ENCODE measurements around the gene NLRP5. TPM values are rescaled to one million over a fixed set of nuclear protein-coding genes. Genes with fewer than 3 reads are reported as not detected.
"Not testable (repeated sequence)": the region's sequence is repeated elsewhere in the genome, so short reads cannot be mapped to it uniquely, and the experiment has no call there.

NLRP5 gene
- not detected in 2 replicates for total RNA-seq

DNA sequence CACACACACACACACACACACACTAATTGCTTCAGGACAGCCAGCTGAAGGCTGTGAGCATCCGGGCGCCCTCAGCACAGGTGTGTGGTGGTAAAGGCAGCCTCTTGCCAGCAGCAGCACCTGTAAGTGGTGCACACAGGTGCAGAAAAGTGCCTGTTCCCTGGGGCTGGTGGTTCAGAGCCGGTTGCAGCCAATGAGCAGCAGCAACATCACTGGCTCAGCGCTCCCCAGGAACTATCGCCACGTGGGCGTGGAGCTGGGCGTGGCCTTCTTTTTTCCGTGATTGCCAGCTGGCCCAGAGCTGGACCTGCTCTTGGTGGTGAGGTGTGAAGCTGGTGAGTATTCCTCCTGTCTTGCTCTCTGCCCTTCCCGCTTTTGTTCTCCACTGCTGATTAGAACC, at the start of gene NLRP5:
Gene NLRP5 (plus strand): TSS at position 289 of the 400 bp plus-strand sequence.
- intact Hi-C loops (cut with micrococcal nuclease): no loop called here

DNA sequence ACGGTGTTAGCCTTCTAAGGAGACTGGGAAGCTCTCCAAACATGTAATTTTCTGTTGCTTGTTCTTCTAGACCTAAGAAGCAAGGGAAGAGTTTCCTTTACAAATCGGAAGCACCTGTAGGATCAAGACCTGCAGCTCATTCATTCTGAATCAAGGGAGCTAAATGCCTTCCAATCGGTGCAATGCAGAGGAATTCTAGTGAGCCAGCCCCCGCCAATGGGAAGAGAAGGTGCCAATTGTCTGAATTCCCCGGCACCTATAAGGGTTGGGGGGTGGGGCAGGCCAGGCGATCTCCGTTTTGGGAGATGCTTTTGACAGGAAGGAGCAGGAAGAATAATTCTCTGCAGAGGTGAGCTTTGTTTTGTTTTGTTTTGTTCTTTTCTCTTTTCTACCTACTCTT, 47.4 kb upstream of the NLRP5 start:
- intact Hi-C loops (cut with micrococcal nuclease): no loop called here

DNA sequence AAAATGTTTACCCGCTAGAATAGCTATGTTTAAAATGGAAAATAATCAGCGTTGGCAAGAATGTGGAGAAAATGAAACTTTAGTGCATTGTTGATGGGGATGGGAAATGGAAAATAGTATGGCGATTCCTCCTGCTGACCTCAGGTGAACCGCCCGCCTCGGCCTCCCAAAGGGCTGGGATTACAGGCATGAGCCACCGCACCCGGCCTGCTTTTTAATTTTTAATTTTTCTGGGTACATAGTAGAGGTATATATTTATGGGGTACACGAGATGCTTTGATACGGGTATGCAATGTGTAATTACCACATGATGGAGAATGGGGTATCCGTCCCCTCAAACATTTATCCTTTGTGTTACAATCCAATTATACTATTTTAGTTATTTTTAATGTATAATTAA, 46.3 kb upstream of the NLRP5 start:
- intact Hi-C loops (cut with micrococcal nuclease): no loop called here

GRCh38 chr19:55947532-55947931, 39.0 kb upstream of the NLRP5 start, which contains the start of gene NLRP8:
TSS of gene NLRP8 (plus strand) at chr19:55947832.
- intact Hi-C loops (cut with micrococcal nuclease): no loop called here

- intact Hi-C loops (cut with micrococcal nuclease): not testable (repeated sequence)
Measured at GRCh38 chr19:55950566-55950965, 36.0 kb upstream of the NLRP5 start.

DNA sequence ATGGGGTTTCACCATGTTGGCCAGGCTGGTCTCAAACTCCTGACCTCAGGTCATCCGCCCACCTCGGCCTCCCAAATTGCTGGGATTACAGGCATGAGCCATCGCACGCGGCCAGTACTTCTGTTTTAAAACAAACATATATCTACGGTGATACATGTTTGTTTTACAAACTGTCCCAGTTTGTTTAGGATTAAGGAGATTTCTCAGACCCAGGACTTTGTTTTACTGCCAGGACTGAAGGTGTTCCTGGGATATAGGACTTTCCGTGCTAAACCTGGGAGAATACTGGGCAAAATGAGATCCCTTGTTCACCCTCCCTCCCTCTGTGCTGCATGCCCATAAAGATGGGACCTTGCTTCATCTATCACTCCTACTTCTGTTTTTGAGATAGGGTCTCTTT, 30.1 kb upstream of the NLRP5 start:
- intact Hi-C loops (cut with micrococcal nuclease): no loop called here

GRCh38 chr19:55958356-55958755, 28.2 kb upstream of the NLRP5 start:
- intact Hi-C loops (cut with micrococcal nuclease): no loop called here

DNA sequence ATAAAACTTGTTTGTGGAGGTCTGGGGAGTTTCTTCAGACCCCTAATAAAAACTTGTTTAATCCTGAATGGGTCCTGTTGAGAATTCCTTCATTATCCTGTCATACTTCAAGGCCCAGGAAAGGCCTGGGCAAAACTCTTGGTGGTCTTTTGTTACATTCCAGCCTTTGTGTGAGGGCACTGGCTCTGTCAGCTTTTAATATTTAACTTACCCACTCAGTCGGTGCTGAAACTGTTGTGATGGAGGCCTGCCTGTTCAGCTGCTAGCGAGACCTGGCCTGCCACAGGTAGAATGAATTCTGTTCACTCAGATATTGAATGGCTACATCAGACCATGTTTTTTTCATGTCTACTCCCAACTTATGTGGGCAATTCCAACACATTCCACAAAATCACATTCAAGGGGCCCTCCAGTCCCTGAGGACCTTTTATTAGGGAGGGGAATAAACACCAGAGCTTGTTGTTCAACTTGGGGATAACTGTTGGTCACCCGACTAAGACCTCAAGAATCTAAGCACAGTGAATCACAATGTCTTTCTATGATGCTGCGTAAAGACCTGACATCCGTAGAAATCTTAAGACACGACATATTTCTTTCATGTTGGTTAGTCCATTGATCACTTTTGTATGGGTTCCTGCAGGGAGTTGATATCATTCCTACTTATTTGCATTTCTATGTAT, 26.4 kb upstream of the NLRP5 start:
- intact Hi-C loops (cut with micrococcal nuclease): no loop called here

DNA sequence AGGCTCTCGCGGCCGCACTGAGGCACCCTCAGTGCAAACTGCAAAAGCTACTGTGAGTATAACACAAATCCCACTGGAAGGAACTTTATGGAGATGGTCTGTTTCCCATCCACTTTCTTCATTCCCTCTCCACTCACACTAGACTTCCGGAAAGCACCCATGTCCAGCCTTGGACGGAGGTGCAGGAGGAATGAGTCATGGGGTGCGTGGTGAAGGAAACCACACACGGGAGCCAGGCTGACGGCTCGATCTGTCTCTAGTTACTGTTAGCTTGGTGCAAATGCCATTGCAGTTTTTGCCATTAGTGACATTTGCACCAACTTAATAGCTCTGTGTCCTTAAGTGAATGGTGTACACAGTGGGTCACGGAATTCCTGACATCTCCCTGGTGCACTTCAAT, 24.4 kb upstream of the NLRP5 start:
- intact Hi-C loops (cut with micrococcal nuclease): no loop called here

GRCh38 chr19:55973982-55974381, 12.6 kb upstream of the NLRP5 start:
- intact Hi-C loops (cut with micrococcal nuclease): no loop called here

- intact Hi-C loops (cut with micrococcal nuclease): no loop called here
Measured at GRCh38 chr19:55980415-55980814, 6.2 kb upstream of the NLRP5 start.

- intact Hi-C loops (cut with micrococcal nuclease): no loop called here
Measured at GRCh38 chr19:55985254-55985653, 1.3 kb upstream of the NLRP5 start.

DNA sequence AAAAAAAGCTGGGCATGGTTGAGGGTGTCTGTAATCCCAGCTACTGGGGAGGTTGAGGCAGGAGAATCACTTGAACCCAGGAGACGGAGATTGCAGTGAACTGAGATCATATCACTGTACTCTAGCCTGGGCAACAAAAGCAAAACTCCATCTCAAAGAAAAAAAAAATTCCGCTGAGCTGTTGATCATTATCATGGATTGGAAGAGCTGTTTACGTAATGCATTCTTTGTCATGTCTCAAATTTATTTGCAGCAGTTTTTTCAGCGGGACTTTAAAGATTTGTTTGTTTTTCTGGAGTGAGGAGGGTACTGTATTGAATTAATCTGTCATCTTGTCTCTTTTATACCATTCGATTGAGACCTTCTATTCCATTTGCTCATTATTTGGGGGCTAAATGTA, 4.3 kb downstream of the NLRP5 start:
- intact Hi-C loops (cut with micrococcal nuclease): no loop called here

DNA sequence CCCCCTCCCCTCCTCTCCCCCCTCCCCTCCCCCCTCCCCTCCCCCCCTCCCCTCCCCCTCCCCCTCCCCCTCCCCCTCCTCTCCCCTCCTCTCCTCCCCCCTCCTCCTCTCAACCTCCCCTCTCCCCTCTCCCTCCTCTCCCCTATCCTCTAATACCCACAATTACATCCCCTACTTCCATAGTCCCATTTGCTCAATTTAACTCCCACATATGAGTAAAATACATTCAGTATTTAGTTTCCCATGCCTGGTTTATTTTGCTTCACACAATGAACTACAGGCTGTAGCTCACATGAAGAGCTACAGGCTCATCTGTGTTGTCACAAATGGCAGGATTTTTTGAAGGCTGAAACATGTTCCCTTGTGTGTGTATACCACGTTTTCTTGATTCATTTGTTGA, 6.9 kb downstream of the NLRP5 start:
- intact Hi-C loops (cut with micrococcal nuclease): no loop called here

DNA sequence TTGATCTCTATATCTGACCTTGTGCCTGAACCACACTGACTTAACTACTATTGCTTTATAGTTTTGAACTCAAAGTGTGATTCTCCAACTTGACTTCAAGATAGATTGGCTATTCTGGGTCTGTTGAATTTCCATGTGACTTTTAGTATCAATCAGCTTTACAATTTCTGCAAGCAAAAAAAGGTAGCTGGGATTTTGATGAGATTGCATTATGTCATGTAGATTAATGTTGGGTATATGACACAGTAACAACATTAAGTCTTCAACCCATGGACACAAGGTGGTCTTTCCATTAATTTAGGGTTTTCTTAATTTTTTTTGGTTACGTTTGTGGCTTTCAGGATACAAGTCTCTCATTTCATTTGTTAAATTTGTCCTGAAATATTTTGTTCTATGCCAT, 28.2 kb downstream of the NLRP5 start:
- intact Hi-C loops (cut with micrococcal nuclease): no loop called here

GRCh38 chr19:56015756-56016155, 29.2 kb downstream of the NLRP5 start:
- intact Hi-C loops (cut with micrococcal nuclease): no loop called here

DNA sequence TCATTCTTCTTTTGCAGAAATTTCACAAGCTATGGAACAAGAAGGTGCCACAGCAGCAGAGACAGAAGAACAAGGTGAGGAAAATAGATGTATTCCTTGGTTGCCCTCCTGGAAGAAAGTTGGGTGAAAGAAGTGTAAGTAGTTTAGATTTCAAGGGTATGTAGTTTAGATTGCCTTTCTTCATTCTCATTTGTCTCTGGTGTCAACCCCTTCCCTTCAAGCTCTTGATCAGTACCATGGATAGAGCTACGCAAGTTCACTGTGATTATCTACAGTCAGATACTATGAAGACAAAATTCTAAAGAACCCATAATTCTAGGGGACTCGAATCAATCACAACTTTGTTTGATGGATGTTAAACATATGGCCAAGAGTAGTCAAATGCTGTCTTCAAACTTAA, 32.8 kb downstream of the NLRP5 start:
- intact Hi-C loops (cut with micrococcal nuclease): not testable (repeated sequence)

- intact Hi-C loops (cut with micrococcal nuclease): not testable (repeated sequence)
Measured at GRCh38 chr19:56020355-56020975, 33.9 kb downstream of the NLRP5 start.

- intact Hi-C loops (cut with micrococcal nuclease): no loop called here
Measured at GRCh38 chr19:56026769-56027168, 40.2 kb downstream of the NLRP5 start.

DNA sequence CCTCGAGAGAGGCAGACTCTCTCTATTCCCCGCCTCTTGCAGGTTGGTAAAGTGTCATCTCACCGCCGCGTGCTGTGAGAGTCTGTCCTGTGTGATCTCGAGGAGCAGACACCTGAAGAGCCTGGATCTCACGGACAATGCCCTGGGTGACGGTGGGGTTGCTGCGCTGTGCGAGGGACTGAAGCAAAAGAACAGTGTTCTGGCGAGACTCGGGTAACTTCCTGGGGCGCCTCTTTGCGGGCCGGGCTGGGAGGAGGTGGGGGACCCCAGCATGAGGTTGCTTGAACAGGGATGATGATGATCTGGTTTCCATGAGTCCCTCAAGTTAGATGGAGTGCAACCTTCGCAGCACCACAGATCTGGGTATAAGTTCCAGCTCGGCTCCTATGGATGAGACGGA, 67.0 kb downstream of the NLRP5 start:
- intact Hi-C loops (cut with micrococcal nuclease): no loop called here

DNA sequence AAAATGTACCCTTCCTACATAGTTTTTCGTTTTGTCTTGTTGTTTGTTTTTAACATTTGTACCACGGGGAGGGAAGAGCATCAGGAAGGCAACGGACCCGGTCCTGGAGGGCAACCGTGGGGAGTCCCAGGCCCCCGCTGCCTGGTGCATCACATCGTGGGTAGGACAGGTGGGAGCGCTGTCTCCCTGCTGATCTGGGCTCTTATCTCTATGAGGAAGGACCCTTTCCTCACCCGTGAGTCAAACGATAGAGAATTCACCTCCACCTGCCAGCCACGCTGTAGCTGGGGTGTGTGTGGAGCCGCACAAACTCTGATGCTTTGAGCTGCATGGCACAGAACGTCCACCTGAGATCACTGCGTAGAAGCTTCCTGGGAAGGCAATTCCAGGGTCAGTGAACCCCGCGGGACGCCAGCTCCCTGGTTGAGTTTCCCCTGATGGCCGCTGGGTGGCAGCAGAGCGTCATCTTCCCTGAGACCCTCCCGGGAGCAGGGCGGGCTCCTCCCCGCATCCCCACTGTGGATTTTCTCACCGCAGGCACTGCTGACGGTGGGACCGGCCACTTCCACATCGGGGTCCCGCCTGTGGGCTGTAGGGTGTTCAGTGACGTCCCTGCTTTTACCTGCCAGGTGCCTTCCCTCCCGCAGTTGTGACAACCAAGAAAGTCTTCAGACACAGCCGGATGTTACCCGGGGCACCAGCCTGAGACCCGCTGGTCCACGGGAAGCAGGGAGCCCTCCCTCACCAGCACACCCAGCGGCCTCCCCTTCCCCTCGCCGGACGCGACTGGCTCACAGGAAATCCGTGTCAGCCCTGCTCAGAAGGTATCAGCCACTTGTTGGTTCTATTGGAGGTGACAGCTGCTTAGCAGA, 79.8 kb downstream of the NLRP5 start:
- intact Hi-C loops (cut with micrococcal nuclease): loop anchor here (5.0 kb wide), 2 partner anchors 106 to 266 kb away; no protein-coding TSS in a partner anchor

- intact Hi-C loops (cut with micrococcal nuclease): loop anchor here (5.0 kb wide), 2 partner anchors 103 to 263 kb away; no protein-coding TSS in a partner anchor
Measured at GRCh38 chr19:56069642-56070041, 83.1 kb downstream of the NLRP5 start.
